Measurements from ENCODE around the gene PDGFA. TPM values are rescaled to one million over a fixed set of nuclear protein-coding genes. Genes with fewer than 3 reads are reported as not detected.

Gene PDGFA
- total RNA-seq, 1 donor from 2014 or later, result 65.6 TPM

- DNase-seq (ENCODE audit: low read depth), result no peak
- TF ChIP-seq, protein P1, sequence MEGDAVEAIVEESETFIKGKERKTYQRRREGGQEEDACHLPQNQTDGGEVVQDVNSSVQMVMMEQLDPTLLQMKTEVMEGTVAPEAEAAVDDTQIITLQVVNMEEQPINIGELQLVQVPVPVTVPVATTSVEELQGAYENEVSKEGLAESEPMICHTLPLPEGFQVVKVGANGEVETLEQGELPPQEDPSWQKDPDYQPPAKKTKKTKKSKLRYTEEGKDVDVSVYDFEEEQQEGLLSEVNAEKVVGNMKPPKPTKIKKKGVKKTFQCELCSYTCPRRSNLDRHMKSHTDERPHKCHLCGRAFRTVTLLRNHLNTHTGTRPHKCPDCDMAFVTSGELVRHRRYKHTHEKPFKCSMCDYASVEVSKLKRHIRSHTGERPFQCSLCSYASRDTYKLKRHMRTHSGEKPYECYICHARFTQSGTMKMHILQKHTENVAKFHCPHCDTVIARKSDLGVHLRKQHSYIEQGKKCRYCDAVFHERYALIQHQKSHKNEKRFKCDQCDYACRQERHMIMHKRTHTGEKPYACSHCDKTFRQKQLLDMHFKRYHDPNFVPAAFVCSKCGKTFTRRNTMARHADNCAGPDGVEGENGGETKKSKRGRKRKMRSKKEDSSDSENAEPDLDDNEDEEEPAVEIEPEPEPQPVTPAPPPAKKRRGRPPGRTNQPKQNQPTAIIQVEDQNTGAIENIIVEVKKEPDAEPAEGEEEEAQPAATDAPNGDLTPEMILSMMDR (IDR thresholded peaks at IDR 0.05; ENCODE audit: insufficient read depth, low read length, poor library complexity, severe bottlenecking), result no peak
- peaks cover 30% of the 10 kb centered on the region for H3K27me3 ChIP-seq (ENCODE audit: control insufficient read depth, insufficient read depth, low read length)
- H3K36me3 ChIP-seq (ENCODE audit: control insufficient read depth, insufficient read depth, low read length), result no peaks in the 10 kb centered on the region
- peak overlapping the region; percentile 32 for H3K4me3 ChIP-seq (ENCODE audit: low read depth, low read length)
Measured at GRCh38 chr7:522071-522950, 2.7 kb upstream of the PDGFA start.

- Histone ChIP-seq H3K36me3 (ENCODE audit: control insufficient read depth, insufficient read depth, low read length) (no peaks in the 10 kb centered on the region), H3K27me3 (ENCODE audit: control insufficient read depth, insufficient read depth, low read length) (peaks cover 30% of the 10 kb centered on the region), H3K4me3 (ENCODE audit: low read depth, low read length) (peak overlapping the region; percentile 32)
- TF ChIP-seq, protein P1 (IDR thresholded peaks at IDR 0.05; ENCODE audit: insufficient read depth, low read length, poor library complexity, severe bottlenecking), result no peak
- no peak for DNase-seq (ENCODE audit: low read depth)
Measured at GRCh38 chr7:521221-522070, 1.8 kb upstream of the PDGFA start.

DNA sequence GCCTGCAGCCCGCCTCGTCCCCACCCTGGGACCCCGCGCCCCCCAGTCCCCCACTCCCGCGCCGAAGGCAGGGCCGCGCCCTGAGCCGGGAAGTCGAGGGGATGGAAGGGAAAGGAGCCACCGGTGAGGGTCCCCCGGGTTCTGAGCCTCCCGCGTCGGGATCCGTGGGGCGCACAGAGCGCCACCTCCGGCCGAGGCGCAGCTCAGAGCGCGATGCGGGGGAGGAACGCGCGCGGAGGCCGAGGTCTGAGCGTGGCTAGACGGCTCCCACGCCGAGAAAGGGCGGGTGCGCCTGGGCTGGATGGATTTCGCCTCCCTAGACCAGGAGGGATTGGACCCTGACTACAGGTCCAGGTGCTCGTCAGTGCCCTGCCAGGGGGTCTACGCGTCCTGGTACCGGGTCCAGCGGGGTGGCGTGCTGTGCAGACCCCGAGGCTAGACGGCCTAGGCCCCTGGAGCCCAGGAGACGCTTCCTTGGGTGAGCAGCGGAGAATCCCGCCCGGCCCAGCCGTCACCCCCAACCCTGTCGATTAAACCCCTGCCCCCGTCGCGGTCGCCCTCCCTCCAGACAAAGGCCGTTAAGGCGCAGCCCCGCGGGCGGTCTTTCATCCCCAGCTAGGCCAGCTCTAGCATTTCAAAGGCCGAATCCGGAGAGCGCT is 986 bp upstream of the PDGFA start:
- Histone ChIP-seq H3K36me3 (ENCODE audit: control insufficient read depth, insufficient read depth, low read length) (no peaks in the 10 kb centered on the region), H3K27me3 (ENCODE audit: control insufficient read depth, insufficient read depth, low read length) (peaks cover 30% of the 10 kb centered on the region), H3K4me3 (ENCODE audit: low read depth, low read length) (peak overlapping the region; percentile 61)
- no peak for DNase-seq (ENCODE audit: low read depth)
- TF ChIP-seq, protein P1 (IDR thresholded peaks at IDR 0.05; ENCODE audit: insufficient read depth, low read length, poor library complexity, severe bottlenecking), result peak; percentile 34

GRCh38 chr7:518630-519483 is 789 bp downstream of the PDGFA start:
- no peaks in the 10 kb centered on the region for H3K36me3 ChIP-seq (ENCODE audit: control insufficient read depth, insufficient read depth, low read length)
- peak overlapping the region; percentile 61 for H3K4me3 ChIP-seq (ENCODE audit: low read depth, low read length)
- TF ChIP-seq, protein P1 (IDR thresholded peaks at IDR 0.05; ENCODE audit: insufficient read depth, low read length, poor library complexity, severe bottlenecking), result no peak
- DNase-seq (ENCODE audit: low read depth), result no peak
- peaks cover 30% of the 10 kb centered on the region for H3K27me3 ChIP-seq (ENCODE audit: control insufficient read depth, insufficient read depth, low read length)
